ENCODE results near the gene CRACDL. TPM values are rescaled to one million over a fixed set of nuclear protein-coding genes. Genes with fewer than 3 reads are reported as not detected.

The CRACDL gene
- total and polyA plus RNA-seq, 7 donors = 0.36 to 8.8 (median 1.5) TPM

DNA sequence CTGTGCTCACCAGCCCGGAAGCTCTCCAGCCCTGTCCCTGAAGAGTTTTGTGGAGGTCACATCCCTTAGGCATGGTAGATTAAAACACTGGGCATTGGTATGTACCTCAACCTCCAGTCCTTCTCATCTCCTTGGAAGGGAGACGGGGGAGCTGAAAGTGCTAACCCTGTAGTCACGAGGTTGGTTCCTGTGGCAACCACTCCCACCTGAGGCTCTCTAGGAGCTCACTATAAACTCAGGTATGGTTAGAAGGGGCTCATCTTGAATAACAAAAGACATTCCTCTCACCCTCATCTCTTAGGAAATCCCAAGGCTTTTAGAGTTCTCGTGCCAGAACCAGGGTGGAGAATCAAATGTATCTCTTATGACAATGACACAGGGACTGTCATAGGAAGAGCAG, 162.1 kb downstream of the CRACDL start:
- Histone ChIP-seq H3K27ac (no peak overlapping the region), H3K27me3 (no peaks in the 10 kb centered on the region), H3K9me3 (no peaks in the 10 kb centered on the region), H3K36me3 (no peaks in the 10 kb centered on the region), H3K4me1 (peaks cover 0 to 10% (median 5%) of the 10 kb centered on the region in 4 donors), H3K4me3 (no peak overlapping the region)
- no peak for TF ChIP-seq POLR2AphosphoS5 (IDR thresholded peaks at IDR 0.05)
- TF ChIP-seq POLR2A (IDR thresholded peaks at IDR 0.05) = no peak
- TF ChIP-seq, protein P1, sequence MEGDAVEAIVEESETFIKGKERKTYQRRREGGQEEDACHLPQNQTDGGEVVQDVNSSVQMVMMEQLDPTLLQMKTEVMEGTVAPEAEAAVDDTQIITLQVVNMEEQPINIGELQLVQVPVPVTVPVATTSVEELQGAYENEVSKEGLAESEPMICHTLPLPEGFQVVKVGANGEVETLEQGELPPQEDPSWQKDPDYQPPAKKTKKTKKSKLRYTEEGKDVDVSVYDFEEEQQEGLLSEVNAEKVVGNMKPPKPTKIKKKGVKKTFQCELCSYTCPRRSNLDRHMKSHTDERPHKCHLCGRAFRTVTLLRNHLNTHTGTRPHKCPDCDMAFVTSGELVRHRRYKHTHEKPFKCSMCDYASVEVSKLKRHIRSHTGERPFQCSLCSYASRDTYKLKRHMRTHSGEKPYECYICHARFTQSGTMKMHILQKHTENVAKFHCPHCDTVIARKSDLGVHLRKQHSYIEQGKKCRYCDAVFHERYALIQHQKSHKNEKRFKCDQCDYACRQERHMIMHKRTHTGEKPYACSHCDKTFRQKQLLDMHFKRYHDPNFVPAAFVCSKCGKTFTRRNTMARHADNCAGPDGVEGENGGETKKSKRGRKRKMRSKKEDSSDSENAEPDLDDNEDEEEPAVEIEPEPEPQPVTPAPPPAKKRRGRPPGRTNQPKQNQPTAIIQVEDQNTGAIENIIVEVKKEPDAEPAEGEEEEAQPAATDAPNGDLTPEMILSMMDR (IDR thresholded peaks at IDR 0.05) = no peak
- TF ChIP-seq EP300 (IDR thresholded peaks at IDR 0.05) = no peak
- intact Hi-C loops (cut with DNase I) = no loop called here
- no peak for DNase-seq
- WGBS, 2 donors = 92 to 94% methylated on average over 4 of the region's 4 CpGs

DNA sequence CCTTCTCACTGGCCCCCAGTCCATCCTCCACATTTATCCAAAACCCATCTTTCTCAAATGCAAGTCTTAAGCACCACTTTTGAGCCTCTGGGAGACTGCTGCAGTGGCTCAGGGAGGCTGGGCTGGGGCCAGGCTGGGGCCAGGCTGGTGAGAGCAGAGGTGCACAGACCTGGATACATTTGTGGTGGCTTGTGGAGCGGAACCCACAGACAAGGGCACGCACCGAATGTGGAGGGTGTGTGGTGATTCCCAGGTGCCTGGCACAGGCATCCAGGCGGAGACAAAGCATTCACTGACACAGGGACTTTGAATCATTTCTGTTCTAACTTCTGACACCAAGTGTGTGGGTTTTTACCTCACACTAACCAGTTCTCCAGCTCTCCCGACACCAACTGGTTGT, 162.9 kb downstream of the CRACDL start:
- TF ChIP-seq POLR2AphosphoS5 (IDR thresholded peaks at IDR 0.05) (no peak), POLR2A (IDR thresholded peaks at IDR 0.05) (no peak), EP300 (IDR thresholded peaks at IDR 0.05) (no peak)
- TF ChIP-seq, protein P1 (IDR thresholded peaks at IDR 0.05) = no peak
- H3K9me3 ChIP-seq = no peaks in the 10 kb centered on the region
- intact Hi-C loops (cut with DNase I) = no loop called here
- DNase-seq = no peak
- H3K27ac ChIP-seq = no peak overlapping the region
- peaks cover 0 to 10% (median 5%) of the 10 kb centered on the region in 4 donors for H3K4me1 ChIP-seq
- 77 to 94% methylated on average over 5 of the region's 5 CpGs for WGBS, 2 donors
- H3K27me3 ChIP-seq = no peaks in the 10 kb centered on the region
- H3K36me3 ChIP-seq = no peaks in the 10 kb centered on the region
- H3K4me3 ChIP-seq = no peak overlapping the region

DNA sequence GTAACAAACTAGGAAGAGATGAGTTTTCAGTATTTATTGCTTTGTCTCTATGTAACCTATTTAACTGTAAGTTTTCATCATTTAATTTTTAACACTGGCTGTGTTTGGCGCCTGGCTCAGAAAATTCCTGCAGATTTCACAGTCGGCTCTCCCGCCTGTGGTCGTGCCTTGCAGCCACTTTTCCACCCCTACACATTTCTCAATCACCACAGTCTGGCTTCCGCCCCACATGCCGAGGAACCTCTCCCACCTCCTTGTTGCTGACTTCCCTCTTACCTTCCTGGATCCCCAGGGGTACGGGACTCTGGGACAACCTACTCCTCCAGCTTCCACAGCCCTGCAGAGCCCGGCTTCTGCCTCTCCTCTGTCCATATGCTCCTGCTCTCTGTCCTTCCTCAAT, 163.5 kb downstream of the CRACDL start:
- H3K27ac ChIP-seq = no peak overlapping the region
- H3K36me3 ChIP-seq = no peaks in the 10 kb centered on the region
- intact Hi-C loops (cut with DNase I) = no loop called here

DNA sequence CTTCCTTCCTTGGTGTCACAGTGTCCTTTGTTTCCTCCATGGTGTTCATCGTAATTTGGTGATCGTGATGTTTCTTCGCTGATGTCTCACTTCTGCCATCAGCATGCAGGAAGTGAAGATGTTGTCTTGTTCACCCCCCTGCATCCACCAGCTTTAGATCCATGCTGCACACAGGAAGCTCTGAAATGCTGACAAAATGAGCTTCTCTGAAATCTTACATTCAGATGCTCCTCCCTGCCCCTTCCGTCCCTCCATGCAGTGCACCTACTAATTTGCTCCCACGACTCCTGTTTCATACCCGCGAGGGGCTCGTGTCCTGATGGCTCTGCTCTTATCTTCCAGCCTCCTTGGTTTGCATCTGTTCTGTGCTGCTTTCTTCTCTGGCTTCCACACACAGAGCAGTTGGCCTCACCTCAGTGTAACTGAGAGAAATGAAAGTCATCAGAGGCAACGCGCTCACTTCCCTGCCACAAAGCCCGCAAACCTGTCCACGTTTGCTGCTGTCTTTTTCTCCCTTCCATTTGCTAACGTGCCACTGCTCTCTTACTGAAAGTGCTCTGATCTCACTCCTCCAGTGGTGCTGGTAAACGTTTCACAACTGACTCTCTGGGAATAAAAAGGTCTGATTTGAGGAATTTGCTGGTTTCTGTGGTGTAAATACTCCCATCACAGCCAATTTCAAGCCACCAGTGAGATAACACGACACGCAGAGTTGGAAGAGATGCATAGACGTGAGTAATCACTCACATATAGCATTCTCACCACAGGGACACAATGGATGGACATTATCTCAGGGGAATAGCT, 164.1 kb downstream of the CRACDL start:
- Histone ChIP-seq H3K27me3 (no peaks in the 10 kb centered on the region), H3K9me3 (no peaks in the 10 kb centered on the region), H3K4me3 (no peak overlapping the region), H3K27ac (no peak overlapping the region), H3K36me3 (no peaks in the 10 kb centered on the region), H3K4me1 (peaks cover 0 to 10% (median 5%) of the 10 kb centered on the region in 4 donors)
- intact Hi-C loops (cut with DNase I) = no loop called here
- no peak for TF ChIP-seq POLR2A (IDR thresholded peaks at IDR 0.05)
- TF ChIP-seq POLR2AphosphoS5 (IDR thresholded peaks at IDR 0.05) = no peak
- DNase-seq = no peak
- 42 to 78% methylated on average over 17 of the region's 17 CpGs for WGBS, 2 donors

More for the DNA sequence above, 163.5 kb downstream of the CRACDL start:
- Histone ChIP-seq H3K4me1 (peaks cover 0 to 10% (median 5%) of the 10 kb centered on the region in 4 donors), H3K4me3 (no peak overlapping the region), H3K9me3 (no peaks in the 10 kb centered on the region), H3K27me3 (no peaks in the 10 kb centered on the region)
- DNase-seq = no peak
- WGBS, 2 donors = 89 to 91% methylated on average over 8 of the region's 8 CpGs
- TF ChIP-seq EP300 (IDR thresholded peaks at IDR 0.05) = no peak
- TF ChIP-seq, protein P1 (IDR thresholded peaks at IDR 0.05) = no peak

DNA sequence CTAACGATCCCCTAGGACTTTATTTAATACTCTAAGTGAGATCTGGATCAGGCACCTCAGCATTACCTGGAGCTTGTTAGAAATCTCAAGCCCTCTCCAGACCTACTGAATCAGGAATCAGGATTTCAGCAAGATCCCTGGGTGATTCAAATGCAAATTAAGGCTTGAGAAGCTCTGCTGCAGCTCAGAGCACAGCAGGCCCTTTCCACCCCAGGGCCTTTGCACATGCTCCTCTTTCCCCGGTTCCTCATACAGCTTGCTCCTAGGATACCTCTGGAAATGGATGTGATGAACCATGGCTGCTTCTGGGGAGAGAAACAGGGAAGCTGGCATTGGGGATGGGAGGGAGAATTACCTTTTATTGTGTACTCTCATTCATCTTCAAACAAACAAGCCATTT, 164.8 kb downstream of the CRACDL start:
- Histone ChIP-seq H3K27me3 (no peaks in the 10 kb centered on the region), H3K4me1 (peaks cover 0 to 10% (median 5%) of the 10 kb centered on the region in 4 donors), H3K36me3 (no peaks in the 10 kb centered on the region), H3K4me3 (no peak overlapping the region), H3K9me3 (no peaks in the 10 kb centered on the region), H3K27ac (no peak overlapping the region)
- intact Hi-C loops (cut with DNase I) = no loop called here
- TF ChIP-seq POLR2AphosphoS5 (IDR thresholded peaks at IDR 0.05) (no peak), EP300 (IDR thresholded peaks at IDR 0.05) (no peak), POLR2A (IDR thresholded peaks at IDR 0.05) (no peak)
- TF ChIP-seq, protein P1 (IDR thresholded peaks at IDR 0.05) = no peak
- WGBS, 2 donors = 84% methylated on average over 2 of the region's 2 CpGs
- DNase-seq = no peak
